Measurements from ENCODE around the gene JKAMP. TPM values are rescaled to one million over a fixed set of nuclear protein-coding genes. Genes with fewer than 3 reads are reported as not detected.

The JKAMP gene
- total RNA-seq, 1 donor from 2014 or later, result 182 TPM

DNA sequence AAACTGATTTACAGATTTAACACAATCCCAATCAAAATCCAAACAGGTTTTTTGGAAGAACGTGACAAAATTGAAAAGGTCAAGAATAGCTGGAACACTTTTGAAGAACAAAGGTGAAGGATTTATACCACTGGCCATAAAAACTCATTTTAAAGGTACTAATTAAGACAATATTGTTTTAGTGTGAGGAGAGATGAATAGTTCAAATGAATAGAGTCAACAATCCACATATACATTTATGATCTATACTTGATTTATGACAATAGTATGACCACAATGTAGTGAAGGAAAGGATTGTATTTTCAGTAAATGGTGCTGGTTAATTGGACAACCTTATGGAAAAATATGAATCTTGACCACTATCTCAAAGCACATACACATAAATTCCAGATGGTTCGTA lies 63.0 kb downstream of the JKAMP start:
- Histone ChIP-seq H3K4me3 (no peak overlapping the region), H4K20me1 (ENCODE audit: low read depth) (no peaks in the 10 kb centered on the region), H3K27ac (no peak overlapping the region), H2AFZ (replicated peaks) (no peak overlapping the region), H3K9me3 (ENCODE audit: low read depth) (no peaks in the 10 kb centered on the region), H3K9ac (no peak overlapping the region), H3K27me3 (no peaks in the 10 kb centered on the region), H3F3A (ENCODE audit: low read depth) (no peaks in the 10 kb centered on the region), H3K4me2 (no peak overlapping the region), H3K79me2 (ENCODE audit: low read depth) (no peaks in the 10 kb centered on the region), H3K4me1 (peaks cover 12% of the 10 kb centered on the region), H3K36me3 (no peaks in the 10 kb centered on the region)
- no peaks in the 10 kb centered on the region for H3K36me3 Mint-ChIP-seq
- peaks cover 4% of the 10 kb centered on the region for H3K4me1 Mint-ChIP-seq
- DNase-seq (ENCODE audit: low spot score), result no peak
- H3K27me3 Mint-ChIP-seq (ENCODE audit: insufficient read depth, low read depth), result no peaks in the 10 kb centered on the region
- TF ChIP-seq EZH2 (IDR thresholded peaks at IDR 0.05) (no peak), EZH2phosphoT487 (IDR thresholded peaks at IDR 0.05) (no peak)
- TF ChIP-seq, protein P1, sequence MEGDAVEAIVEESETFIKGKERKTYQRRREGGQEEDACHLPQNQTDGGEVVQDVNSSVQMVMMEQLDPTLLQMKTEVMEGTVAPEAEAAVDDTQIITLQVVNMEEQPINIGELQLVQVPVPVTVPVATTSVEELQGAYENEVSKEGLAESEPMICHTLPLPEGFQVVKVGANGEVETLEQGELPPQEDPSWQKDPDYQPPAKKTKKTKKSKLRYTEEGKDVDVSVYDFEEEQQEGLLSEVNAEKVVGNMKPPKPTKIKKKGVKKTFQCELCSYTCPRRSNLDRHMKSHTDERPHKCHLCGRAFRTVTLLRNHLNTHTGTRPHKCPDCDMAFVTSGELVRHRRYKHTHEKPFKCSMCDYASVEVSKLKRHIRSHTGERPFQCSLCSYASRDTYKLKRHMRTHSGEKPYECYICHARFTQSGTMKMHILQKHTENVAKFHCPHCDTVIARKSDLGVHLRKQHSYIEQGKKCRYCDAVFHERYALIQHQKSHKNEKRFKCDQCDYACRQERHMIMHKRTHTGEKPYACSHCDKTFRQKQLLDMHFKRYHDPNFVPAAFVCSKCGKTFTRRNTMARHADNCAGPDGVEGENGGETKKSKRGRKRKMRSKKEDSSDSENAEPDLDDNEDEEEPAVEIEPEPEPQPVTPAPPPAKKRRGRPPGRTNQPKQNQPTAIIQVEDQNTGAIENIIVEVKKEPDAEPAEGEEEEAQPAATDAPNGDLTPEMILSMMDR (IDR thresholded peaks at IDR 0.05), result no peak
- peaks cover 5% of the 10 kb centered on the region for H3K9me3 Mint-ChIP-seq
- H3K4me3 Mint-ChIP-seq, result no peak overlapping the region
- H3K27ac Mint-ChIP-seq, result no peak overlapping the region

Other genes with a start within 250 kb of the JKAMP start
- 2.3 and 3.1 TPM in 2 replicates for gene GPR135, start 19.1 kb upstream of the JKAMP start, total RNA-seq (ENCODE audit: low replicate concordance)
- 20.8 and 24.4 TPM in 2 replicates for gene L3HYPDH, start 109 bp upstream of the JKAMP start, total RNA-seq (ENCODE audit: low replicate concordance)
- 0.24 and 0.31 TPM in 2 replicates for gene CCDC175, start 92.3 kb downstream of the JKAMP start, total RNA-seq (ENCODE audit: low replicate concordance)

All from neural progenitor cell (in vitro differentiated cells).